Kidney (tissue), 14 donors: Measurements from ENCODE around the gene SRPK2. TPM values are rescaled to one million over a fixed set of nuclear protein-coding genes. Genes with fewer than 3 reads are reported as not detected.

ENCODE experiments used
- DNase-seq, 5 donors: peaks; one replicate each; pipeline ENCODE4 v3.0.0-alpha.2; 2013 to 2020
- FAIRE-seq: peaks from 2 replicates; lab custom pipeline; 2012; peaks lifted over from hg19 to GRCh38; lab: Jason Lieb, UNC
- H3K27ac ChIP-seq, 2 donors: one replicate each; pipeline ENCODE4 v1.7.0; 2013; ENCODE audit warnings: low read depth in 2 of 2, low read length in 2 of 2, inconsistent platforms in 1 of 2
- H3K27me3 ChIP-seq: one replicate; pipeline ENCODE4 v1.7.1; 2013; ENCODE audit warnings: low read length, inconsistent platforms; ENCODE audit not compliant: control insufficient read depth, insufficient read depth
- H3K36me3 ChIP-seq, 3 donors: one replicate each; pipeline versions ENCODE4 v1.7.0 to v1.7.1; 2013; ENCODE audit warnings: low read length in 3 of 3, control low read depth in 1 of 3, inconsistent platforms in 1 of 3; ENCODE audit not compliant: insufficient read depth in 3 of 3, control insufficient read depth in 2 of 3
- H3K4me1 ChIP-seq, 3 donors: one replicate each; pipeline versions ENCODE4 v1.7.0 to v1.7.1; 2013; ENCODE audit warnings: low read length in 3 of 3, inconsistent platforms in 1 of 3, low read depth in 1 of 3; ENCODE audit not compliant: control insufficient read depth in 2 of 3, insufficient read depth in 2 of 3
- H3K4me3 ChIP-seq, 3 donors: one replicate each; pipeline versions ENCODE4 v1.7.0 to v1.8.1; 2013; ENCODE audit warnings: low read length in 3 of 3, control low read depth in 1 of 3, inconsistent platforms in 1 of 3
- H3K9ac ChIP-seq, 3 donors: one replicate each; pipeline versions ENCODE4 v1.7.0 to v1.7.1; 2013; ENCODE audit warnings: low read length in 3 of 3, control low read depth in 1 of 3, inconsistent platforms in 1 of 3
- H3K9me3 ChIP-seq, 3 donors: one replicate each; pipeline versions ENCODE4 v1.7.0 to v1.7.1; 2013; ENCODE audit warnings: low read length in 3 of 3, control low read depth in 1 of 3, inconsistent platforms in 1 of 3; ENCODE audit not compliant: control insufficient read depth in 2 of 3, insufficient read depth in 1 of 3
- intact Hi-C: fragments of 100-400 bp; cut with DNase I; formaldehyde crosslinking; loops from one replicate; pipeline ENCODE4 v1.11.1; 2022
- polyA plus RNA-seq: library from polyadenylated mRNA; stranded (reverse); fragments of 350-450 nt; fragmentation: Illumina TruSeq; extraction: RNeasy Lipid Tissue Mini Kit (QIAGEN cat#74804); gene quantifications from one replicate; pipeline ENCODE4 v1.2.3, GENCODE V29; 2014; ENCODE audit warnings: low read depth, low replicate concordance; ENCODE audit not compliant: insufficient read depth
- total RNA-seq: library from RNA; stranded (reverse); fragmentation: NEBNext Ultra II Directional; extraction: Animal tissue kit (Norgen Biotek cat#: 25700); gene quantifications from one replicate; pipeline ENCODE4 v1.2.1, GENCODE V29; 2021
- TF ChIP-seq, protein P1 (sequence below): IDR thresholded peaks from 3 replicates; pipeline ENCODE4 v1.5.1; 2012; ENCODE audit warnings: mild to moderate bottlenecking, moderate library complexity, borderline replicate concordance; ENCODE audit not compliant: insufficient read depth; ENCODE audit errors: extremely low read depth
- donor health status: control.
- donor health status: control.
- donor health status: control.
- donor health status: control.
- donor health status: control.
- donor health status: DM: yes; HTN: yes; CAD: no.
- donor health status: Normal renal cell carcinoma (clear cell type).

Gene SRPK2
- total and polyA plus RNA-seq, 2 donors from 2014 or later: 9.9 to 43.1 TPM

GRCh38 chr7:105206985-105207384, 181.7 kb downstream of the SRPK2 start:
- H3K9ac ChIP-seq: no peak overlapping the region
- peaks cover 0 to 14% (median 5%) of the 10 kb centered on the region in 3 donors for H3K4me1 ChIP-seq
- H3K27me3 ChIP-seq: no peaks in the 10 kb centered on the region
- intact Hi-C loops: no loop called here
- TF ChIP-seq, protein P1, sequence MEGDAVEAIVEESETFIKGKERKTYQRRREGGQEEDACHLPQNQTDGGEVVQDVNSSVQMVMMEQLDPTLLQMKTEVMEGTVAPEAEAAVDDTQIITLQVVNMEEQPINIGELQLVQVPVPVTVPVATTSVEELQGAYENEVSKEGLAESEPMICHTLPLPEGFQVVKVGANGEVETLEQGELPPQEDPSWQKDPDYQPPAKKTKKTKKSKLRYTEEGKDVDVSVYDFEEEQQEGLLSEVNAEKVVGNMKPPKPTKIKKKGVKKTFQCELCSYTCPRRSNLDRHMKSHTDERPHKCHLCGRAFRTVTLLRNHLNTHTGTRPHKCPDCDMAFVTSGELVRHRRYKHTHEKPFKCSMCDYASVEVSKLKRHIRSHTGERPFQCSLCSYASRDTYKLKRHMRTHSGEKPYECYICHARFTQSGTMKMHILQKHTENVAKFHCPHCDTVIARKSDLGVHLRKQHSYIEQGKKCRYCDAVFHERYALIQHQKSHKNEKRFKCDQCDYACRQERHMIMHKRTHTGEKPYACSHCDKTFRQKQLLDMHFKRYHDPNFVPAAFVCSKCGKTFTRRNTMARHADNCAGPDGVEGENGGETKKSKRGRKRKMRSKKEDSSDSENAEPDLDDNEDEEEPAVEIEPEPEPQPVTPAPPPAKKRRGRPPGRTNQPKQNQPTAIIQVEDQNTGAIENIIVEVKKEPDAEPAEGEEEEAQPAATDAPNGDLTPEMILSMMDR: no peak
- no peak for DNase-seq
- no peak for FAIRE-seq
- no peaks in the 10 kb centered on the region for H3K36me3 ChIP-seq
- H3K9me3 ChIP-seq: peaks cover 0 to 3% (median 0%) of the 10 kb centered on the region in 3 donors
- H3K27ac ChIP-seq: no peak overlapping the region
- H3K4me3 ChIP-seq: no peak overlapping the region

- no peak overlapping the region for H3K27ac ChIP-seq
- TF ChIP-seq, protein P1: no peak
- no peaks in the 10 kb centered on the region for H3K9me3 ChIP-seq
- H3K9ac ChIP-seq: no peak overlapping the region
- no peak overlapping the region for H3K4me3 ChIP-seq
- no peaks in the 10 kb centered on the region for H3K27me3 ChIP-seq
- intact Hi-C loops: no loop called here
- DNase-seq (no peak), FAIRE-seq (no peak)
- peaks cover 0 to 5% (median 0%) of the 10 kb centered on the region in 3 donors for H3K36me3 ChIP-seq
- H3K4me1 ChIP-seq: peaks cover 0 to 10% (median 3%) of the 10 kb centered on the region in 3 donors
Observed at GRCh38 chr7:105205592-105206237, 183.0 kb downstream of the SRPK2 start.

- DNase-seq (no peak), FAIRE-seq (no peak)
- Histone ChIP-seq H3K9ac (no peak overlapping the region), H3K27ac (no peak overlapping the region), H3K36me3 (peaks cover 0 to 5% (median 0%) of the 10 kb centered on the region in 3 donors), H3K27me3 (no peaks in the 10 kb centered on the region), H3K9me3 (no peaks in the 10 kb centered on the region), H3K4me3 (no peak overlapping the region), H3K4me1 (peaks cover 0 to 2% (median 0%) of the 10 kb centered on the region in 3 donors)
- intact Hi-C loops: no loop called here
- TF ChIP-seq, protein P1: no peak
Observed at GRCh38 chr7:105204953-105205352, 183.8 kb downstream of the SRPK2 start.
